Gastroesophageal sphincter (tissue), 4 donors: ENCODE measurements around the gene PRPSAP1. TPM values are rescaled to one million over a fixed set of nuclear protein-coding genes. Genes with fewer than 3 reads are reported as not detected.
A peak's percentile ranks its signal among the peaks of the same experiment; 100 is the strongest.

Source experiments
- ATAC-seq: fragments of 150-250 bp; one replicate; pipeline ENCODE4 v1.9.1; 2016; ENCODE audit warnings: mild to moderate bottlenecking, moderate library complexity
- H3K27ac ChIP-seq, 4 donors: fragments of 200-600 bp; sonication (generic) in 3 of 4; 1 replicate in 3 of 4; 2 replicates in 1 of 4; pipeline ENCODE4 v1.5.1; 2016 to 2019
- H3K27me3 ChIP-seq: fragments of 200-600 bp; sonication (generic); one replicate; pipeline ENCODE4 v1.5.1; 2019
- H3K36me3 ChIP-seq, 2 donors: fragments of 200-600 bp; sonication (generic); one replicate each; pipeline ENCODE4 v1.5.1; 2019; ENCODE audit warnings: control low read depth in 1 of 2
- H3K4me1 ChIP-seq, 3 donors: fragments of 200-600 bp; sonication (generic); 1 replicate in 2 of 3; 2 replicates in 1 of 3; pipeline ENCODE4 v1.5.1; 2016 to 2019; ENCODE audit warnings: control low read depth in 2 of 3
- H3K4me3 ChIP-seq, 2 donors: fragments of 200-600 bp; sonication (generic); one replicate each; pipeline ENCODE4 v1.5.1; 2019; ENCODE audit warnings: mild to moderate bottlenecking in 1 of 2, moderate library complexity in 1 of 2
- H3K9me3 ChIP-seq, 3 donors: fragments of 200-600 bp; sonication (generic); one replicate each; pipeline ENCODE4 v1.5.1; 2017 to 2019; ENCODE audit warnings: control low read depth in 2 of 3
- CTCF ChIP-seq, 4 experiments: fragments of 200-600 bp in 2 of 4; fragments of 450-650 bp in 2 of 4; sonication (generic) in 1 of 4; IDR thresholded peaks; one replicate each; pipeline ENCODE4 v1.5.1; 2017 to 2019; ENCODE audit warnings: antibody characterized with exemption in 4 of 4, mild to moderate bottlenecking in 2 of 4, moderate library complexity in 2 of 4
- EP300 ChIP-seq: sonication (generic); formaldehyde crosslinking; IDR thresholded peaks from one replicate; pipeline ENCODE4 v1.6.1; 2017; ENCODE audit warnings: antibody characterized with exemption, mild to moderate bottlenecking
- POLR2A ChIP-seq, 2 donors: fragments of 450-650 bp; IDR thresholded peaks; one replicate each; pipeline ENCODE4 v1.6.1; 2017; ENCODE audit warnings: antibody characterized with exemption in 2 of 2, mild to moderate bottlenecking in 2 of 2, moderate library complexity in 1 of 2
- POLR2AphosphoS5 ChIP-seq: sonication (generic); formaldehyde crosslinking; IDR thresholded peaks from one replicate; pipeline ENCODE4 v1.6.1; 2017; ENCODE audit warnings: antibody characterized with exemption
- WGBS, 2 donors: methylation state at CpG; one replicate each; pipeline ENCODE4 v1.1.5; 2018; ENCODE audit warnings: low coverage in 1 of 2; 5-methylcytosine and 5-hydroxymethylcytosine counted together
- total RNA-seq, 4 donors: library from RNA; depleted of rRNA; stranded (reverse); fragments of >200 nt; gene quantifications; one replicate each; pipeline ENCODE4 v1.1.0, GENCODE V29; 2016

PRPSAP1 gene
- total RNA-seq, 4 donors from 2014 or later = 44.7 to 48.5 (median 46.6) TPM

- 30 to 33% methylated on average over 2 to 10 of the region's 21 CpGs for WGBS, 2 donors
- Histone ChIP-seq H3K4me3 (peak overlapping the region; percentile 47 to 71), H3K9me3 (no peaks in the 10 kb centered on the region), H3K4me1 (peaks cover 0 to 64% (median 18%) of the 10 kb centered on the region in 3 donors), H3K27me3 (peaks cover 57% of the 10 kb centered on the region), H3K36me3 (no peaks in the 10 kb centered on the region), H3K27ac (peak overlapping the region in 3 of 4 donors; percentile 81 to 87 (median 83))
- ATAC-seq = no peak
- TF ChIP-seq POLR2A (IDR thresholded peaks at IDR 0.05) = no peak
- TF ChIP-seq EP300 = no peak
Measured at GRCh38 chr17:76382351-76382802, 28.7 kb upstream of the PRPSAP1 start.

- ATAC-seq = no peak
- Histone ChIP-seq H3K36me3 (no peaks in the 10 kb centered on the region), H3K4me3 (peak overlapping the region in 1 of 2 donors; percentile 71), H3K27me3 (peaks cover 61% of the 10 kb centered on the region), H3K27ac (peak overlapping the region in 3 of 4 donors; percentile 81 to 87 (median 83)), H3K4me1 (peaks cover 0 to 67% (median 18%) of the 10 kb centered on the region in 3 donors), H3K9me3 (no peaks in the 10 kb centered on the region)
- WGBS, 2 donors = 48 to 58% methylated on average over 2 to 10 of the region's 19 CpGs
- TF ChIP-seq POLR2AphosphoS5 (no peak), EP300 (no peak), POLR2A (IDR thresholded peaks at IDR 0.05) (no peak), CTCF (IDR thresholded peaks at IDR 0.05) (no peak)
Measured at GRCh38 chr17:76381633-76382350, 28.1 kb upstream of the PRPSAP1 start.

GRCh38 chr17:76379646-76380376 is 26.1 kb upstream of the PRPSAP1 start:
- Histone ChIP-seq H3K36me3 (no peaks in the 10 kb centered on the region), H3K27me3 (peaks cover 50% of the 10 kb centered on the region), H3K27ac (no peak overlapping the region), H3K4me3 (no peak overlapping the region), H3K9me3 (no peaks in the 10 kb centered on the region), H3K4me1 (peaks cover 0 to 54% (median 8%) of the 10 kb centered on the region in 3 donors)
- WGBS, 2 donors = 90% methylated on average over 15 of the region's 21 CpGs; no CpG with 5 or more reads in 1 of the 2 donors
- no peak for TF ChIP-seq EP300
- no peak for TF ChIP-seq CTCF (IDR thresholded peaks at IDR 0.05)
- no peak for TF ChIP-seq POLR2AphosphoS5
- no peak for TF ChIP-seq POLR2A (IDR thresholded peaks at IDR 0.05)
- no peak for ATAC-seq

- H3K36me3 ChIP-seq = no peaks in the 10 kb centered on the region
- H3K4me1 ChIP-seq = peaks cover 0 to 48% (median 8%) of the 10 kb centered on the region in 3 donors
- H3K27me3 ChIP-seq = peaks cover 45% of the 10 kb centered on the region
- 87 to 93% methylated on average over 6 to 10 of the region's 11 CpGs for WGBS, 2 donors
- no peak overlapping the region for H3K27ac ChIP-seq
- H3K4me3 ChIP-seq = no peak overlapping the region
- no peak for ATAC-seq
- H3K9me3 ChIP-seq = no peaks in the 10 kb centered on the region
- TF ChIP-seq POLR2AphosphoS5 = no peak
- no peak for TF ChIP-seq CTCF (IDR thresholded peaks at IDR 0.05)
- no peak for TF ChIP-seq EP300
- no peak for TF ChIP-seq POLR2A (IDR thresholded peaks at IDR 0.05)
Measured at GRCh38 chr17:76379275-76379641, 25.5 kb upstream of the PRPSAP1 start.

GRCh38 chr17:76378548-76379274 is 25.0 kb upstream of the PRPSAP1 start:
- Histone ChIP-seq H3K36me3 (no peaks in the 10 kb centered on the region), H3K9me3 (no peaks in the 10 kb centered on the region), H3K27me3 (peaks cover 39% of the 10 kb centered on the region), H3K27ac (no peak overlapping the region), H3K4me1 (peaks cover 0 to 43% (median 7%) of the 10 kb centered on the region in 3 donors), H3K4me3 (no peak overlapping the region)
- no peak for ATAC-seq
- 85 to 86% methylated on average over 3 to 4 of the region's 5 CpGs for WGBS, 2 donors
- TF ChIP-seq CTCF (IDR thresholded peaks at IDR 0.05) (no peak), EP300 (no peak), POLR2A (IDR thresholded peaks at IDR 0.05) (no peak), POLR2AphosphoS5 (no peak)
